Body of pancreas (tissue), 4 donors: Measurements from ENCODE around the gene EHBP1.

ENCODE experiments used
- POLR2A ChIP-seq, 3 donors: fragments of 450-650 bp; IDR thresholded peaks; one replicate each; pipeline ENCODE4 v1.6.1; 2016; ENCODE audit warnings: antibody characterized with exemption in 3 of 3, mild to moderate bottlenecking in 2 of 3
- TF ChIP-seq, protein P1 (sequence below), 7 experiments: fragments of 450-650 bp in 4 of 7; fragments of 200-600 bp in 3 of 7; sonication (generic) in 3 of 7; IDR thresholded peaks; one replicate each; pipeline ENCODE4 v1.5.1; 2016 to 2019; ENCODE audit warnings: antibody characterized with exemption in 7 of 7

DNA sequence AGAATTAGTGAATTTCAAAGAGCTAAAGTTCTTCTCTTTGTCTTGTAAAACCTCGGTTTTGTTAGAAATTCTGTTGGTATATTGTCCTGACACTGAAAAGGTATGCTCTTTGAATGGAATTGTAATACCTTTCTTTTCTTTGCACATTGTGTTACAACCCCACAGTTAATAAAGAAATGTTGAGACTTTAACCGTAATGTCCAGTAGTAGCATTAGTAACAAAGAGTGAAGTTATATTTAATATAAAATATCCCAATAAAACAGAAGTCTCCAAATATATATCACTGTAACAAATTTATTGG, 69.8 kb downstream of the EHBP1 start:
- TF ChIP-seq, protein P1, sequence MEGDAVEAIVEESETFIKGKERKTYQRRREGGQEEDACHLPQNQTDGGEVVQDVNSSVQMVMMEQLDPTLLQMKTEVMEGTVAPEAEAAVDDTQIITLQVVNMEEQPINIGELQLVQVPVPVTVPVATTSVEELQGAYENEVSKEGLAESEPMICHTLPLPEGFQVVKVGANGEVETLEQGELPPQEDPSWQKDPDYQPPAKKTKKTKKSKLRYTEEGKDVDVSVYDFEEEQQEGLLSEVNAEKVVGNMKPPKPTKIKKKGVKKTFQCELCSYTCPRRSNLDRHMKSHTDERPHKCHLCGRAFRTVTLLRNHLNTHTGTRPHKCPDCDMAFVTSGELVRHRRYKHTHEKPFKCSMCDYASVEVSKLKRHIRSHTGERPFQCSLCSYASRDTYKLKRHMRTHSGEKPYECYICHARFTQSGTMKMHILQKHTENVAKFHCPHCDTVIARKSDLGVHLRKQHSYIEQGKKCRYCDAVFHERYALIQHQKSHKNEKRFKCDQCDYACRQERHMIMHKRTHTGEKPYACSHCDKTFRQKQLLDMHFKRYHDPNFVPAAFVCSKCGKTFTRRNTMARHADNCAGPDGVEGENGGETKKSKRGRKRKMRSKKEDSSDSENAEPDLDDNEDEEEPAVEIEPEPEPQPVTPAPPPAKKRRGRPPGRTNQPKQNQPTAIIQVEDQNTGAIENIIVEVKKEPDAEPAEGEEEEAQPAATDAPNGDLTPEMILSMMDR (IDR thresholded peaks at IDR 0.05): no peak
- no peak for TF ChIP-seq POLR2A (IDR thresholded peaks at IDR 0.05)
